Measurements from ENCODE around the gene FNDC3B. TPM values are rescaled to one million over a fixed set of nuclear protein-coding genes. Genes with fewer than 3 reads are reported as not detected.
A peak's percentile ranks its signal among the peaks of the same experiment; 100 is the strongest.

Gene FNDC3B
- total RNA-seq, 1 experiment from 2014 or later: 48.6 TPM

DNA sequence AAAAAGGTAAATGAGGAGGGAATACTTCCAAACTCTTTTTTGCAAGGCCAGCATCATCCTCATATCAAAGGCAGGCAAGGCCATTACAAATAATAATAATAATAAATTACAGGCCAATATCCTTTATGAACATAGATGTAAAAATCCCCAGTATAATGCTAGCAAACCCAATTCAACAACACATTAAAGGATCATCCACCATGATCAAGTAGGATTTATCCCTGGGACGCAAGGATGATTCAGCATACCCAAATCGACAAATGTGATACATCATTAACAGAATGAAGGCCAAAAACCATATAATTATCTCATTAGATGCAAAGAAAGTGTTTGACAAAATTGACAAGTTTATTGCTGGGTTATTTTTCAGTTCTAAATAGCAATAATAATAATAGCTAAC lies 355.3 kb downstream of the FNDC3B start:
- ChIA-PET POLR2A (ENCODE audit: unreplicated experiment) (no interaction called here), CTCF (no interaction called here)
- Histone ChIP-seq H3K4me3 (ENCODE audit: low read length) (no peak overlapping the region), H3K27me3 (ENCODE audit: low read length) (no peaks in the 10 kb centered on the region), H3K79me2 (ENCODE audit: low read length) (no peaks in the 10 kb centered on the region), H3K4me1 (ENCODE audit: insufficient read depth, low read length) (no peaks in the 10 kb centered on the region), H3K9me2 (replicated peaks; ENCODE audit: low read length) (no peaks in the 10 kb centered on the region), H4K20me1 (ENCODE audit: low read length) (no peaks in the 10 kb centered on the region), H3K27ac (ENCODE audit: low read length) (no peak overlapping the region), H3K9me3 (ENCODE audit: low read length) (no peaks in the 10 kb centered on the region), H3F3A (ENCODE audit: low read length, unreplicated experiment) (no peaks in the 10 kb centered on the region), H3K36me3 (ENCODE audit: low read depth, low read length) (peaks cover 12% of the 10 kb centered on the region; the same call in 1 of the 2 replicates), H2AFZ (ENCODE audit: low read length) (no peak overlapping the region), H3K9ac (ENCODE audit: low read length) (no peak overlapping the region), H3K4me2 (ENCODE audit: low read length) (no peak overlapping the region)
- DNase-seq (no peak), ATAC-seq (no peak)
- intact Hi-C loops (cut with micrococcal nuclease): no loop called here
- no peak for TF ChIP-seq CTCF (conservative IDR thresholded peaks at IDR 0.05; ENCODE audit: low read depth, low read length)
- TF ChIP-seq EZH2phosphoT487 (IDR thresholded peaks at IDR 0.05; ENCODE audit: borderline replicate concordance, low read length): no peak
- TF ChIP-seq EZH2 (IDR thresholded peaks at IDR 0.05; ENCODE audit: low read length, unreplicated experiment): no peak
- BruUV-seq (replicated peaks): no TSS peak

DNA sequence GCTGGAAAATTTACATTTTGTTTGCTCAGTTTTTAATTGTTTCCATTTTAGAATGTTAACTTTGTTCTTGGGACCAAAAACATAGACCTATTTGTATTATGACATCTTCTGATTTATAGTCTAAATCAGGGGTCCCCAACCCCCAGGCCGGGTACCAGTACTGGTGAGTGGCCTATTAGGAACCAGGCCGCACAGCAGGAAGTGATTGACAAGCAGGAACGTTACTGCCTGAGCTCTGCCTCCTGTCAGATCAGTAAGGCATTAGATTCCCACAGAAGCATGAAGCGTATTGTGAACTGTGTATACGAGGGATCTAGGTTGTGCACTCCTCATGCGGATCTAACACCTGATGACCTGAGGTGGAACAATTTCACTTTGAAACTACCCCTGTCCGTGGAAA lies 357.0 kb downstream of the FNDC3B start:
- Histone ChIP-seq H3K27ac (ENCODE audit: low read length) (no peak overlapping the region), H3K79me2 (ENCODE audit: low read length) (no peaks in the 10 kb centered on the region), H3K4me3 (ENCODE audit: low read length) (no peak overlapping the region), H3K36me3 (ENCODE audit: low read depth, low read length) (peaks cover 15% of the 10 kb centered on the region; the same call in 1 of the 2 replicates), H3F3A (ENCODE audit: low read length, unreplicated experiment) (no peaks in the 10 kb centered on the region), H3K9ac (ENCODE audit: low read length) (no peak overlapping the region), H3K27me3 (ENCODE audit: low read length) (no peaks in the 10 kb centered on the region), H4K20me1 (ENCODE audit: low read length) (no peaks in the 10 kb centered on the region), H3K9me2 (replicated peaks; ENCODE audit: low read length) (no peaks in the 10 kb centered on the region), H3K4me2 (ENCODE audit: low read length) (no peak overlapping the region), H3K9me3 (ENCODE audit: low read length) (no peaks in the 10 kb centered on the region), H3K4me1 (ENCODE audit: insufficient read depth, low read length) (no peaks in the 10 kb centered on the region), H2AFZ (ENCODE audit: low read length) (no peak overlapping the region)
- DNase-seq: no peak
- TF ChIP-seq CTCF (conservative IDR thresholded peaks at IDR 0.05; ENCODE audit: low read depth, low read length): no peak
- no peak for TF ChIP-seq EZH2 (IDR thresholded peaks at IDR 0.05; ENCODE audit: low read length, unreplicated experiment)
- TF ChIP-seq EZH2phosphoT487 (IDR thresholded peaks at IDR 0.05; ENCODE audit: borderline replicate concordance, low read length): no peak
- no TSS peak for BruUV-seq (replicated peaks)
- ChIA-PET POLR2A (ENCODE audit: unreplicated experiment) (no interaction called here), CTCF (no interaction called here)
- intact Hi-C loops (cut with micrococcal nuclease): no loop called here
- ATAC-seq: no peak

- ChIA-PET POLR2A (ENCODE audit: unreplicated experiment) (no interaction called here), CTCF (interaction anchor here (0.7 kb wide), 1 partner anchor 269 kb away, joined by 5 read pairs; no protein-coding TSS in a partner anchor)
- no peak overlapping the region for H3K27ac ChIP-seq (ENCODE audit: low read length)
- intact Hi-C loops (cut with micrococcal nuclease): no loop called here
- no peaks in the 10 kb centered on the region for H3K9me2 ChIP-seq (replicated peaks; ENCODE audit: low read length)
- ATAC-seq: peak; percentile 88
- BruUV-seq (replicated peaks): no TSS peak
- H3K36me3 ChIP-seq (ENCODE audit: low read depth, low read length): peaks cover 15% of the 10 kb centered on the region; the same call in 1 of the 2 replicates
- peak; percentile 49 for DNase-seq
- no peaks in the 10 kb centered on the region for H3K79me2 ChIP-seq (ENCODE audit: low read length)
- H3K4me3 ChIP-seq (ENCODE audit: low read length): no peak overlapping the region
- H3K9me3 ChIP-seq (ENCODE audit: low read length): no peaks in the 10 kb centered on the region
- H3K4me2 ChIP-seq (ENCODE audit: low read length): no peak overlapping the region
- no peaks in the 10 kb centered on the region for H3K4me1 ChIP-seq (ENCODE audit: insufficient read depth, low read length)
- no peaks in the 10 kb centered on the region for H3K27me3 ChIP-seq (ENCODE audit: low read length)
- H3K9ac ChIP-seq (ENCODE audit: low read length): no peak overlapping the region
- TF ChIP-seq EZH2phosphoT487 (IDR thresholded peaks at IDR 0.05; ENCODE audit: borderline replicate concordance, low read length) (no peak), CTCF (conservative IDR thresholded peaks at IDR 0.05; ENCODE audit: low read depth, low read length) (no peak), EZH2 (IDR thresholded peaks at IDR 0.05; ENCODE audit: low read length, unreplicated experiment) (no peak)
- H4K20me1 ChIP-seq (ENCODE audit: low read length): no peaks in the 10 kb centered on the region
- no peaks in the 10 kb centered on the region for H3F3A ChIP-seq (ENCODE audit: low read length, unreplicated experiment)
- no peak overlapping the region for H2AFZ ChIP-seq (ENCODE audit: low read length)
Measured at GRCh38 chr3:172397716-172398405, 358.5 kb downstream of the FNDC3B start.
